ENCODE measurements around the gene PHF21B. TPM values are rescaled to one million over a fixed set of nuclear protein-coding genes. Genes with fewer than 3 reads are reported as not detected.

The PHF21B gene
- total and polyA plus RNA-seq, 2 donors (not counting 3 experiments of a cell fraction or from before 2014, with no cell fraction given), result not detected

DNA sequence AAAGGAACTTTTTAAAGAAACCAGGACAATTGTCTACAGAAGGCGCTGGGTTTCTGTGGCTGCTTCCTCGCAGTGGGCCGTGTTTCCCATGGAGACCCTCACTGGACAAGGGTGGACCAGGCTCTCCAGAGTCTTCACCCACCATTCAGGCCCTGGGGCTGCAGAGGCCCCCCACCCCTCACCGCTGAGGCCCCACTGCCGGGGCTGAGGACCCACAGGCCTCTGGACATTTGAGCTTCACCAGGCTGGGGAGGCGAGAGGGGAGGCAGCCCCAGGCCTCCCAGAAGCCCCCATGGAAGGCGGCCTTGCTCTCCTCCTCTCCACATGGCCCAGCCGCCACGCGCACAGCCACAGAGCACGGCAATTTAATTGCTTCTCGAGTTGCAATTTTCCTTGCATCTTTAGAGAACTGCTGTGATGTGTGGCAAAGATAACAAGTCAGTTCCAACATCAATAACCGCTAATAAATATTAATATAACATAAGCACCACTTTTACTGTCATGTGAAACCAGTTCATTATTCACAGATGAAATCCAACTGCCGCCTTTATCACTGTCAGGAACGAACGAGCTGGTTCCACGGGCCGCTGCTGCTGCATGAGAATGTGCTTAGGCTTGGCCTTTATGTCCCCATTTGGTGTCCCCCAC lies 81.0 kb downstream of the PHF21B start:
- no peak overlapping the region for H3K4me2 ChIP-seq (ENCODE audit: insufficient read depth, low read length)
- DNase-seq (ENCODE audit: low read depth, low spot score) (no peak), FAIRE-seq (no peak)
- TF ChIP-seq POLR2A (IDR thresholded peaks at IDR 0.05; ENCODE audit: low read depth, low read length) (no peak), FOS (IDR thresholded peaks at IDR 0.05; ENCODE audit: borderline replicate concordance, insufficient read depth, low read length) (no peak), POLR2AphosphoS5 (IDR thresholded peaks at IDR 0.05; ENCODE audit: insufficient read depth, low read depth, low read length) (no peak), EZH2 (IDR thresholded peaks at IDR 0.05; ENCODE audit: borderline replicate concordance, low read depth, low read length, severe bottlenecking) (no peak), JUN (IDR thresholded peaks at IDR 0.05; ENCODE audit: borderline replicate concordance, insufficient read depth, insufficient read length, low read depth) (no peak), MYC (IDR thresholded peaks at IDR 0.05; ENCODE audit: low read depth, low read length) (no peak), GATA2 (IDR thresholded peaks at IDR 0.05; ENCODE audit: insufficient read depth, insufficient read length, low read depth, low read length) (no peak)
- TF ChIP-seq, protein P1, sequence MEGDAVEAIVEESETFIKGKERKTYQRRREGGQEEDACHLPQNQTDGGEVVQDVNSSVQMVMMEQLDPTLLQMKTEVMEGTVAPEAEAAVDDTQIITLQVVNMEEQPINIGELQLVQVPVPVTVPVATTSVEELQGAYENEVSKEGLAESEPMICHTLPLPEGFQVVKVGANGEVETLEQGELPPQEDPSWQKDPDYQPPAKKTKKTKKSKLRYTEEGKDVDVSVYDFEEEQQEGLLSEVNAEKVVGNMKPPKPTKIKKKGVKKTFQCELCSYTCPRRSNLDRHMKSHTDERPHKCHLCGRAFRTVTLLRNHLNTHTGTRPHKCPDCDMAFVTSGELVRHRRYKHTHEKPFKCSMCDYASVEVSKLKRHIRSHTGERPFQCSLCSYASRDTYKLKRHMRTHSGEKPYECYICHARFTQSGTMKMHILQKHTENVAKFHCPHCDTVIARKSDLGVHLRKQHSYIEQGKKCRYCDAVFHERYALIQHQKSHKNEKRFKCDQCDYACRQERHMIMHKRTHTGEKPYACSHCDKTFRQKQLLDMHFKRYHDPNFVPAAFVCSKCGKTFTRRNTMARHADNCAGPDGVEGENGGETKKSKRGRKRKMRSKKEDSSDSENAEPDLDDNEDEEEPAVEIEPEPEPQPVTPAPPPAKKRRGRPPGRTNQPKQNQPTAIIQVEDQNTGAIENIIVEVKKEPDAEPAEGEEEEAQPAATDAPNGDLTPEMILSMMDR (IDR thresholded peaks at IDR 0.05; ENCODE audit: extremely low read depth in 1 of 2, insufficient read depth in 1 of 2, low read depth in 1 of 2, low read length in 2 of 2), result no peak
- TF ChIP-seq, protein P2, sequence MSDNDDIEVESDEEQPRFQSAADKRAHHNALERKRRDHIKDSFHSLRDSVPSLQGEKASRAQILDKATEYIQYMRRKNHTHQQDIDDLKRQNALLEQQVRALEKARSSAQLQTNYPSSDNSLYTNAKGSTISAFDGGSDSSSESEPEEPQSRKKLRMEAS (IDR thresholded peaks at IDR 0.05; ENCODE audit: insufficient read depth, insufficient read length), result no peak
- dilution Hi-C loops (cut with MboI; ENCODE audit: extremely low pct_ligation_motif_present, low sequenced_read_pairs) (no loop called here), intact Hi-C loops (cut with micrococcal nuclease) (no loop called here)
- BruUV-seq (replicated peaks), result no TSS peak
- H3K27ac ChIP-seq (ENCODE audit: insufficient read depth, low read depth, low read length), result no peak overlapping the region
- ChIA-PET POLR2A (no interaction called here), CTCF (no interaction called here)
- H3K9me1 ChIP-seq (replicated peaks; ENCODE audit: control insufficient read depth, extremely low read depth, insufficient read depth, low read length), result no peaks in the 10 kb centered on the region
- no peak overlapping the region for H2AFZ ChIP-seq (ENCODE audit: low read depth, low read length)
- H3K4me1 ChIP-seq (ENCODE audit: control insufficient read depth, extremely low read depth, insufficient read depth, low read length), result no peaks in the 10 kb centered on the region
- no peaks in the 10 kb centered on the region for H3K27me3 ChIP-seq (ENCODE audit: control insufficient read depth in 2 of 2, insufficient read depth in 2 of 2, low read length in 2 of 2)
- H3K9me3 ChIP-seq (replicated peaks; ENCODE audit: control insufficient read depth, insufficient read depth, low read length), result no peaks in the 10 kb centered on the region
- H3K9ac ChIP-seq (replicated peaks; ENCODE audit: extremely low read depth, insufficient read depth, low read length), result no peak overlapping the region
- H3K36me3 ChIP-seq (ENCODE audit: control insufficient read depth in 2 of 2, extremely low read depth in 1 of 2, insufficient read depth in 2 of 2, low read length in 2 of 2), result no peaks in the 10 kb centered on the region
- no peaks in the 10 kb centered on the region for H3K79me2 ChIP-seq (ENCODE audit: control insufficient read depth, insufficient read depth, low read length)
- H4K20me1 ChIP-seq (replicated peaks; ENCODE audit: control insufficient read depth, extremely low read depth, insufficient read depth, low read length), result no peaks in the 10 kb centered on the region
- no peak overlapping the region for H3K4me3 ChIP-seq (replicated peaks in 1 of 3; ENCODE audit: insufficient read depth in 1 of 3, low read depth in 1 of 3, low read length in 3 of 3)
